ENCODE data around the gene ATG4B.

The ATG4B gene

DNA sequence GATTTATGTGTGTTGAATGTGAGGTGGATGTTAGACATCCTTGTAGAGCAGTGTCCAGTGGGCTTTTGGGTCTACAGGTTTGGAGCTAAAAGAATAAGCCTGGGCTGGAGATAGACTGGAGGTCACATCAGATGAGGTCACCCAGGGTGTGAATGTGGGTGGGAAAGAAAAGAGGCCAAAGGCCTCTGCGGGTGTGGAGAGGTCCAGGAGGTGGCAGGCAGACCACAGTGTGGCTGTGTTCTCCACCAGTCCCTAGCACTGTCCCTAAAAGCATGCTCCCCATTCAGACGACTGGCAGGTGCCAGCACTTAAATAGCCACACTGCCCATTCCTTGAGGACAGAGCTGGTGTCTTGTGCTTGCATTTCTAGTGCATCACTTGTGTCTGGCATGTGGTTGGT lies 4.1 kb downstream of the ATG4B start:
- TF ChIP-seq, protein P1, sequence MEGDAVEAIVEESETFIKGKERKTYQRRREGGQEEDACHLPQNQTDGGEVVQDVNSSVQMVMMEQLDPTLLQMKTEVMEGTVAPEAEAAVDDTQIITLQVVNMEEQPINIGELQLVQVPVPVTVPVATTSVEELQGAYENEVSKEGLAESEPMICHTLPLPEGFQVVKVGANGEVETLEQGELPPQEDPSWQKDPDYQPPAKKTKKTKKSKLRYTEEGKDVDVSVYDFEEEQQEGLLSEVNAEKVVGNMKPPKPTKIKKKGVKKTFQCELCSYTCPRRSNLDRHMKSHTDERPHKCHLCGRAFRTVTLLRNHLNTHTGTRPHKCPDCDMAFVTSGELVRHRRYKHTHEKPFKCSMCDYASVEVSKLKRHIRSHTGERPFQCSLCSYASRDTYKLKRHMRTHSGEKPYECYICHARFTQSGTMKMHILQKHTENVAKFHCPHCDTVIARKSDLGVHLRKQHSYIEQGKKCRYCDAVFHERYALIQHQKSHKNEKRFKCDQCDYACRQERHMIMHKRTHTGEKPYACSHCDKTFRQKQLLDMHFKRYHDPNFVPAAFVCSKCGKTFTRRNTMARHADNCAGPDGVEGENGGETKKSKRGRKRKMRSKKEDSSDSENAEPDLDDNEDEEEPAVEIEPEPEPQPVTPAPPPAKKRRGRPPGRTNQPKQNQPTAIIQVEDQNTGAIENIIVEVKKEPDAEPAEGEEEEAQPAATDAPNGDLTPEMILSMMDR (IDR thresholded peaks at IDR 0.05; ENCODE audit: low read depth, low read length): no peak
- no peak overlapping the region for H3K4me3 ChIP-seq (ENCODE audit: low read depth, low read length)

GRCh38 chr2:241645056-241645914 lies 7.8 kb downstream of the ATG4B start:
- TF ChIP-seq, protein P1 (IDR thresholded peaks at IDR 0.05; ENCODE audit: low read depth, low read length): no peak

DNA sequence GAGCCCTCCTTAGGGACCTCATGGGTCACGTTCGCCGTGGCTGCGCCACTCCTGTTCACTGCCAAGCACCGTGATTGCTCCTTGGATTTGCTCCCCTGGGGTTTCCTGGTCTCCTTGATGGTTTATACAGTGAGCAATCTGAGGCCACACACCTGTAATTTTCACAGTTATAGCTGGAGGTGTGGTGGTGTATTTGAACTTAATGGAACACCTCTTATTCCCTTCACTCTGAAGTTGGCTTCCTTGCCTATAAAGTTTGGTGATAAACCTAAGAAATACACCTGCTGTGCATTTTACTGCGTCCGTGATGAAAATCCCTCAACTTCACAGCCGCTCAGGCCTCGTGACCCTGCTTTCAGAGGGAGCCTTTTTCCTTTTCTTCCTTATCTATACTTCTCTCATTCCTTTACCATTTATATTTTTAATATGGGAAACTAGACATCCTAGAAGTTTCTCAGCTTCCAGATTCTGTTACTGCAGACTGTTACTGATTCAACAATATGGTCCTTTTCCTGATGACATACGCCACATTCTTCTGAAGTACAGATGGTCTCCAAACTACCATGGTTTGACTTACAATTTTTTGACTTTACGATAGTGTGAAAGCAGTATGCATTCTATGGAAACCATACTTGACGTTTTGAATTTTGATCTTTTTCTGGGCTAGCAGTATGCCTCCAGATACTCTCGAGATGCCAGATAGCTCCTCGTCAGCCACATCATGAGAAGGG lies 8.6 kb downstream of the ATG4B start:
- TF ChIP-seq, protein P1 (IDR thresholded peaks at IDR 0.05; ENCODE audit: low read depth, low read length): no peak
- H3K4me3 ChIP-seq (ENCODE audit: low read depth, low read length): no peak overlapping the region

More at GRCh38 chr2:241645056-241645914, 7.8 kb downstream of the ATG4B start:
- H3K4me3 ChIP-seq (ENCODE audit: low read depth, low read length): no peak overlapping the region

DNA sequence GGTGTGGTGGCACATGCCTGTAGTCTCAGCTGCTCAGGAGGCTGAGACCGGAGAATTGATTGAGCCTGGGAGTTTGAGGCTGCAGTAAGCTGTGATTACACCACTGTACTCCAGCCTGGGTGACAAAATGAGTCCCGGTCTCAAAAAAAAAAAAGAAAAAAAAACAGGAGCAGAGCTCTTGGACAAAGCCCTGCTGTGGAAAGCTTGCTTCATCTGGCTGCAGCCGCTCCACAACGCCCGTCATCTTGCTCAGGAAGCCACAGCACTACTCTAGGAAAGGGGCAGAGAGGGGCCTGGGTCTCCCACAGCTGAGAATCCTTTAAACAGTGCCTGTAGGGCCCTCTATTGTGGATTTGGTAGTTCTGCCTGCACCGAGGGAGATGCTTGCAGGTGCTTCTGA lies 11.0 kb downstream of the ATG4B start:
- no peak overlapping the region for H3K4me3 ChIP-seq (ENCODE audit: low read depth, low read length)
- TF ChIP-seq, protein P1 (IDR thresholded peaks at IDR 0.05; ENCODE audit: low read depth, low read length): no peak

DNA sequence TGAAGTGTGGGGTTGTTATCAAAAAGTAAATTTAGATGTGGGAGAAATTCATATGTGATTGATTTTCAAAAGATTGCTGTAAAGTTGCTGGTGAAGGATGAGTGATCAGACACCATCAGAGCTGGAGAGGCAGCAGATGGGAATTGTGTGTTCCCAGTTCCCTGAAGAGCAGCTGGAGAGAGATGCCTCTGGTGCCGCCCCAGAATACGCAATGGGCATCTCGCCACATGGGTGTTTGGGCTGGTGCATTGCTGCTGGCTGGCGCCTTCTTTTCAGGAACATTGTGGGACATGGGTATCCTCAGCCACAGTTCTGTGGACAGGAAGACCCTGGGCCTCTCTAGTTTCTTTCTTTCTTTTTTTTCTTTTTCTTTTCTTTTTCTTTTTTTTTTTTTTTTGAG lies 11.9 kb downstream of the ATG4B start:
- H3K4me3 ChIP-seq (ENCODE audit: low read depth, low read length): no peak overlapping the region
- TF ChIP-seq, protein P1 (IDR thresholded peaks at IDR 0.05; ENCODE audit: low read depth, low read length): no peak

GRCh38 chr2:241649927-241650326 lies 12.4 kb downstream of the ATG4B start:
- TF ChIP-seq, protein P1 (IDR thresholded peaks at IDR 0.05; ENCODE audit: low read depth, low read length): no peak
- H3K4me3 ChIP-seq (ENCODE audit: low read depth, low read length): no peak overlapping the region

DNA sequence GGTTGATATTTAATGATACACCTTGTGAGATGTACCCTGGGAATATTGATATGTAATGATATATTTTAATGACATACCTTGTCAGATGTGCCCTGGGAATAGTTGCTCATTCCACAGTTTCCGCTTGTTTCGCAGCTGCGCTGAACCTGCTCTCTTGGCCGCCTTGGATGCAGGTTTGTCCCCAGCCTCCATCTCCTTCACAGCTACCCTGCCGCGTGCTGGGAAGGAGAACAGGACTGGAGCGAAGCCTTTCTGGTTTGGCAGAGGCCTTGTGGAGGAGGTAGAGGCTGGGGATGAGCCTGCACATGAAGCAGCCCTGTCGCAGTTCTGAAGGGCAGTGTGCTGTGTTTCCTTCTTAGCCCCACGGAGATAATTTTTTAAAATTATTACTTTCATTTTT lies 14.6 kb downstream of the ATG4B start:
- TF ChIP-seq, protein P1 (IDR thresholded peaks at IDR 0.05; ENCODE audit: low read depth, low read length): no peak
- no peak overlapping the region for H3K4me3 ChIP-seq (ENCODE audit: low read depth, low read length)

Measured in WI38 (cell line).